Heart right ventricle (tissue), 16 donors: Measurements from ENCODE around the gene PXT1. TPM values are rescaled to one million over a fixed set of nuclear protein-coding genes. Genes with fewer than 3 reads are reported as not detected.

Experiments used
- ATAC-seq, 8 donors: fragments of 200-7000 bp; cut with Tn5 transposase; one replicate each; pipeline ENCODE4 v1.9.1; 2020; ENCODE audit warnings: mild to moderate bottlenecking in 8 of 8, moderate library complexity in 8 of 8, moderate number of reproducible peaks in 1 of 8
- DNase-seq, 2 donors: peaks; one replicate each; pipeline ENCODE4 v3.0.0-alpha.2; 2020
- H3K27ac ChIP-seq, 10 donors: fragments of 200-600 bp; sonication (generic) in 2 of 10; one replicate each; pipeline versions ENCODE4 v1.5.0 to v1.8.0; 2020 to 2022; ENCODE audit warnings: mild to moderate bottlenecking in 3 of 10
- H3K27me3 ChIP-seq, 7 donors: fragments of 200-600 bp; one replicate each; pipeline ENCODE4 v1.8.0; 2021 to 2022; ENCODE audit warnings: mild to moderate bottlenecking in 2 of 7
- H3K36me3 ChIP-seq, 9 donors: fragments of 200-600 bp; sonication (generic) in 1 of 9; one replicate each; pipeline versions ENCODE4 v1.5.0 to v1.8.0; 2020 to 2022; ENCODE audit warnings: mild to moderate bottlenecking in 2 of 9
- H3K4me1 ChIP-seq, 9 donors: fragments of 200-600 bp; sonication (generic) in 1 of 9; one replicate each; pipeline versions ENCODE4 v1.5.0 to v1.8.0; 2020 to 2022; ENCODE audit warnings: mild to moderate bottlenecking in 4 of 9
- H3K4me3 ChIP-seq, 10 donors: fragments of 200-600 bp; sonication (generic) in 2 of 10; one replicate each; pipeline versions ENCODE4 v1.5.0 to v1.8.0; 2020 to 2022; ENCODE audit warnings: mild to moderate bottlenecking in 7 of 10, moderate library complexity in 2 of 10
- H3K9me3 ChIP-seq, 11 donors: fragments of 200-600 bp in 10 of 11; sonication (generic) in 2 of 11; one replicate each; pipeline versions ENCODE4 v1.5.0 to v1.8.0; 2013 to 2022; ENCODE audit warnings: mild to moderate bottlenecking in 2 of 11, control low read depth in 1 of 11, moderate library complexity in 1 of 11
- WGBS, 2 donors: extraction: QIAGEN DNeasy Blood & Tissue Kit; methylation state at CpG; one replicate each; pipeline ENCODE4 v1.1.7; 2013; ENCODE audit warnings: inconsistent platforms in 1 of 2; 5-methylcytosine and 5-hydroxymethylcytosine counted together
- intact Hi-C, 10 donors: fragments of 100-400 bp; cut with DNase I; formaldehyde crosslinking; loops; one replicate each; pipeline versions ENCODE4 v1.11.1 to v1.14.2; 2022
- polyA plus RNA-seq, 2 donors: library from polyadenylated mRNA; stranded (reverse); fragments of 200-250 nt; gene quantifications; one replicate each; pipeline ENCODE4 v1.2.3, GENCODE V29; 2013
- total RNA-seq, 10 donors: library from RNA; stranded (reverse); fragmentation: NEBNext Ultra II Directional in 3 of 10; extraction: Animal tissue kit (Norgen Biotek cat#: 25700) in 3 of 10; gene quantifications; one replicate each; pipeline versions ENCODE4 v1.2.1 to v1.2.4, GENCODE V29; 2021 to 2023
- TF ChIP-seq, protein P1 (sequence below), 9 donors: fragments of 200-600 bp; sonication (generic) in 2 of 9; IDR thresholded peaks; one replicate each; pipeline versions ENCODE4 v1.5.0 to v1.8.0; 2021 to 2022; ENCODE audit warnings: antibody characterized with exemption in 9 of 9, mild to moderate bottlenecking in 5 of 9, moderate library complexity in 1 of 9
- donor health status: Arrhythmogenic right ventricular cardiomyopathy.
- donor health status: ischemic (EF 13 %, LVEDD 7.1; RV severe dilation, severe dysfunction).
- donor health status: healthy with polysubstance abuse.
- donor health status: DM: no; HTN: yes; CAD: no.
- donor health status: DM: no; HTN: no; CAD: no.
- donor health status: ischemic (EF 25% LVEDD 6.9; RV normal size, moderate dysfunction).
- donor health status: ischemic (EF 25% LVEDD 5.7; RV mildly dilated, moderate dysfunction).
- donor health status: healthy.
- donor health status: DM: yes; HTN: yes; CAD: no.
- donor health status: Ischemic cardiomyopathy.
- donor health status: ischemic (EF 35%, LVEDD 5.7; RV mildly dilated, moderate dysfunction).
- donor health status: nonischemic (EF 11% LVEDD 7.7; RV severe dilation, severe dysfunction).
- donor health status: DM: yes; HTN: yes; CAD: no.
- donor health status: PGD.
- donor health status: ischemic (EF 29% LVEDD 5.4; RV normal size, mild dysfunction).
- donor health status: nonischemic (EF 23%, LVEDD 6.1; RV moderate dilation, normal function).

PXT1 gene
- total and polyA plus RNA-seq, 12 donors, result 0.15 to 0.34 (median 0.23) TPM; not detected in 5

DNA sequence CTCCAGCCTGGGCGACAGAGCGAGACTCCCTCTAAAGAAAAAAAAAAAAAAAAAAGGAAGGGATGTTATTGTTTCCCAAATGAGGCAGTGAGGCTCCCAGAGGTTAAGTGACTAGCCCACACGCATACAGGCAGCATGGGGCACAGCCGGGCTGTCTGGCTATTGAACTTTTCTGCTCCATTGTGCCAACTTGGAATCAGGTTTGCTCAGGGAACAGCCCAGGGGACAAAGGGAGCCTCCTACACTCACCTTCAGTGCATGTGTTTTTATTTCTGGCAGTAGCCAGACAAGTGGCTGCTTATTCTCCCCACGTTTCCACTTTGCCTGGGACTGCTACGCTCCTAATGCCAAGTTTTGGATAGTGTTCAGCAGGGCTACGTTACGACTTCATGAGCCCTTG is 65.9 kb downstream of the PXT1 start:
- intact Hi-C loops, result no loop called here
- DNase-seq (no peak), ATAC-seq (peak in 1 of 8 donors; percentile 16)
- TF ChIP-seq, protein P1, sequence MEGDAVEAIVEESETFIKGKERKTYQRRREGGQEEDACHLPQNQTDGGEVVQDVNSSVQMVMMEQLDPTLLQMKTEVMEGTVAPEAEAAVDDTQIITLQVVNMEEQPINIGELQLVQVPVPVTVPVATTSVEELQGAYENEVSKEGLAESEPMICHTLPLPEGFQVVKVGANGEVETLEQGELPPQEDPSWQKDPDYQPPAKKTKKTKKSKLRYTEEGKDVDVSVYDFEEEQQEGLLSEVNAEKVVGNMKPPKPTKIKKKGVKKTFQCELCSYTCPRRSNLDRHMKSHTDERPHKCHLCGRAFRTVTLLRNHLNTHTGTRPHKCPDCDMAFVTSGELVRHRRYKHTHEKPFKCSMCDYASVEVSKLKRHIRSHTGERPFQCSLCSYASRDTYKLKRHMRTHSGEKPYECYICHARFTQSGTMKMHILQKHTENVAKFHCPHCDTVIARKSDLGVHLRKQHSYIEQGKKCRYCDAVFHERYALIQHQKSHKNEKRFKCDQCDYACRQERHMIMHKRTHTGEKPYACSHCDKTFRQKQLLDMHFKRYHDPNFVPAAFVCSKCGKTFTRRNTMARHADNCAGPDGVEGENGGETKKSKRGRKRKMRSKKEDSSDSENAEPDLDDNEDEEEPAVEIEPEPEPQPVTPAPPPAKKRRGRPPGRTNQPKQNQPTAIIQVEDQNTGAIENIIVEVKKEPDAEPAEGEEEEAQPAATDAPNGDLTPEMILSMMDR (IDR thresholded peaks at IDR 0.05), result no peak
- Histone ChIP-seq H3K27ac (no peak overlapping the region), H3K9me3 (no peaks in the 10 kb centered on the region), H3K4me3 (no peak overlapping the region), H3K27me3 (peaks cover 0 to 4% (median 0%) of the 10 kb centered on the region in 7 donors), H3K4me1 (no peaks in the 10 kb centered on the region), H3K36me3 (peaks cover 0 to 13% (median 0%) of the 10 kb centered on the region in 9 donors)
- 80 to 83% methylated on average over 8 of the region's 8 CpGs for WGBS, 2 donors

DNA sequence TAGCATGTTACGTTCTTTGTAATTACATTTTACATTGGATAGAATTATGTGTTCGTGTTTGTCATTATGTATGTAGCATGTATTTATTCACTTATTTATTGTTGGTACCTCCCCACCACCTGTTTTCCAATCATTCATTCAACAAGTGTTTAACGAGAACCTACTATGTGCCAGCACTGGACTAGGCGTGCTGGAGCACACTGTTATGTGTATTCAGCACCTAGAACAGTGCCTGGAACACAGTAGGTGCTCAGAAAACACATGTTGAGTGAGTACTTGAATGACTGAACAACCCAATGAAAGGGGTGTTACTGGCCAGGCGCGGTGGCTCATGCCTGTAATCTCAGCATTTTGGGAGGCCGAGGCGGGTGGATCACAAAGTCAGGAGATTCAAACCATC is 66.5 kb downstream of the PXT1 start:
- 93 to 97% methylated on average over 8 of the region's 8 CpGs for WGBS, 2 donors
- Histone ChIP-seq H3K4me1 (no peaks in the 10 kb centered on the region), H3K27me3 (peaks cover 0 to 8% (median 0%) of the 10 kb centered on the region in 7 donors), H3K9me3 (no peaks in the 10 kb centered on the region), H3K4me3 (no peak overlapping the region), H3K27ac (no peak overlapping the region), H3K36me3 (peaks cover 0 to 19% (median 0%) of the 10 kb centered on the region in 9 donors)
- intact Hi-C loops, result no loop called here
- DNase-seq, result no peak
- ATAC-seq, result no peak
- TF ChIP-seq, protein P1 (IDR thresholded peaks at IDR 0.05), result no peak

DNA sequence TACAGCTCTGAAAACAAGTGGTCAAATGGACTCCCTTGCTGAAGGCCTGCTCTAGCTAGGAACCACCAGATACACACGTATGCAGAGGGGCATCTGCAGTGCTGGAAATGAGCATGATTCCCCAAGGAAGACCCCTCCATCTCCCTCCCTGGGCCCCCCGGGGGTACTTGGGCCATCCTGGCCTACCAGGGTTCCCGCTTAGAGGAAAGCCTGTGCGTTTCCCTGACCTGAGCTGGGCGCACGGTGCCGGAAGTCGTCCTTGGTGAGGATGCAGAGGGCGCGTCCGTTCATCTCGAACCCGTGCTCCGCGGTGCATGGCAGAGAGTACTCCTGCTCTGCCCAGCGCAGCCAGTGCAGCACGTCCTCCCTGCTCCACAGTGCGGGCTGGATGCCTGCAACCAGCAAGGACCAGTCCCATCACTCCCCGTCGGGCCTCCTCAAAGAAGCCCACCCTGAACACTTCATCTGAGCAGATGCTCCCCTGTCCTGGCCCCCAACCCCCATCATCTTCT is 67.0 kb downstream of the PXT1 start:
- ATAC-seq, result no peak
- intact Hi-C loops, result no loop called here
- TF ChIP-seq, protein P1 (IDR thresholded peaks at IDR 0.05), result no peak
- Histone ChIP-seq H3K4me1 (no peaks in the 10 kb centered on the region), H3K27me3 (peaks cover 0 to 12% (median 0%) of the 10 kb centered on the region in 7 donors), H3K27ac (no peak overlapping the region), H3K4me3 (no peak overlapping the region), H3K36me3 (peaks cover 0 to 24% (median 0%) of the 10 kb centered on the region in 9 donors), H3K9me3 (no peaks in the 10 kb centered on the region)
- no peak for DNase-seq
- WGBS, 2 donors, result 95% methylated on average over 20 of the region's 20 CpGs

DNA sequence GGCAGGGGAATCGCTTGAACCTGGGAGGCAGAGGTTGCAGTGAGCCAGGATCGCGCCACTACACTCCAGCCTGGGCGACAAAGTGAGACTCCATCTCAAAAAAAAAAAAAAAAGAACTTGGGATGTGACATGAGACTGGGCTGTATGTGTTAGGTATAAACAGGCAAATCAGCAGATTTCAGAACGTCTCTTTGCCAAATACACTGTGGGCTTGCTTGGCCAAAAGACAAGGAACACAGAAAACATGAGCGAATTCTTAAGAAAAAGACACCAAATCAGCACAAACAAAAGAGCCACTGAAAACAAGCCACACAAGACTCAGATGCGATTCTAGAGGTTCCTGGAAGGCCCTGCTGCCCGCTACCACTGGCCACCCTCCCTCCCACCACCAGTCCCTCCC is 67.7 kb downstream of the PXT1 start:
- H3K9me3 ChIP-seq, result no peaks in the 10 kb centered on the region
- peaks cover 0 to 26% (median 0%) of the 10 kb centered on the region in 9 donors for H3K36me3 ChIP-seq
- H3K27ac ChIP-seq, result no peak overlapping the region
- 80 to 89% methylated on average over 8 of the region's 8 CpGs for WGBS, 2 donors
- no peak for DNase-seq
- no peak for ATAC-seq
- H3K27me3 ChIP-seq, result peaks cover 0 to 12% (median 0%) of the 10 kb centered on the region in 7 donors
- no peaks in the 10 kb centered on the region for H3K4me1 ChIP-seq
- no peak overlapping the region for H3K4me3 ChIP-seq
- intact Hi-C loops, result no loop called here
- TF ChIP-seq, protein P1 (IDR thresholded peaks at IDR 0.05), result no peak
